ENCODE data around the gene DTNBP1.

DTNBP1 gene

GRCh38 chr6:15495375-15495901 lies 167.4 kb downstream of the DTNBP1 start:
- H3K4me3 ChIP-seq (ENCODE audit: low read length): no peak overlapping the region
- H3K36me3 ChIP-seq (ENCODE audit: control insufficient read depth, low read length): no peaks in the 10 kb centered on the region
- H3K9me2 ChIP-seq (replicated peaks; ENCODE audit: control insufficient read depth, low read length): no peaks in the 10 kb centered on the region

GRCh38 chr6:15493437-15494168 lies 169.2 kb downstream of the DTNBP1 start:
- no peaks in the 10 kb centered on the region for H3K79me2 ChIP-seq (ENCODE audit: control insufficient read depth, low read length)

More at GRCh38 chr6:15495375-15495901, 167.4 kb downstream of the DTNBP1 start:
- H4K20me1 ChIP-seq (ENCODE audit: control insufficient read depth, insufficient read depth, low read depth, low read length): no peaks in the 10 kb centered on the region
- H3K27me3 ChIP-seq (ENCODE audit: control insufficient read depth, low read length): no peaks in the 10 kb centered on the region
- H3K4me2 ChIP-seq (ENCODE audit: low read length): no peak overlapping the region
- H3K9me3 ChIP-seq (ENCODE audit: control insufficient read depth, insufficient read depth, low read length): no peaks in the 10 kb centered on the region
- H3K79me2 ChIP-seq (ENCODE audit: control insufficient read depth, low read length): no peaks in the 10 kb centered on the region
- H3K27ac ChIP-seq (ENCODE audit: low read depth, low read length): no peak overlapping the region
- no peaks in the 10 kb centered on the region for H3F3A ChIP-seq (ENCODE audit: control insufficient read depth, insufficient read depth)
- no peak for TF ChIP-seq EZH2phosphoT487 (IDR thresholded peaks at IDR 0.05; ENCODE audit: borderline replicate concordance, low read length)
- TF ChIP-seq, protein P1, sequence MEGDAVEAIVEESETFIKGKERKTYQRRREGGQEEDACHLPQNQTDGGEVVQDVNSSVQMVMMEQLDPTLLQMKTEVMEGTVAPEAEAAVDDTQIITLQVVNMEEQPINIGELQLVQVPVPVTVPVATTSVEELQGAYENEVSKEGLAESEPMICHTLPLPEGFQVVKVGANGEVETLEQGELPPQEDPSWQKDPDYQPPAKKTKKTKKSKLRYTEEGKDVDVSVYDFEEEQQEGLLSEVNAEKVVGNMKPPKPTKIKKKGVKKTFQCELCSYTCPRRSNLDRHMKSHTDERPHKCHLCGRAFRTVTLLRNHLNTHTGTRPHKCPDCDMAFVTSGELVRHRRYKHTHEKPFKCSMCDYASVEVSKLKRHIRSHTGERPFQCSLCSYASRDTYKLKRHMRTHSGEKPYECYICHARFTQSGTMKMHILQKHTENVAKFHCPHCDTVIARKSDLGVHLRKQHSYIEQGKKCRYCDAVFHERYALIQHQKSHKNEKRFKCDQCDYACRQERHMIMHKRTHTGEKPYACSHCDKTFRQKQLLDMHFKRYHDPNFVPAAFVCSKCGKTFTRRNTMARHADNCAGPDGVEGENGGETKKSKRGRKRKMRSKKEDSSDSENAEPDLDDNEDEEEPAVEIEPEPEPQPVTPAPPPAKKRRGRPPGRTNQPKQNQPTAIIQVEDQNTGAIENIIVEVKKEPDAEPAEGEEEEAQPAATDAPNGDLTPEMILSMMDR (IDR thresholded peaks at IDR 0.05; ENCODE audit: low read depth, low read length, poor library complexity, severe bottlenecking): no peak
- H3K4me1 ChIP-seq (ENCODE audit: control insufficient read depth, low read length): no peaks in the 10 kb centered on the region

DNA sequence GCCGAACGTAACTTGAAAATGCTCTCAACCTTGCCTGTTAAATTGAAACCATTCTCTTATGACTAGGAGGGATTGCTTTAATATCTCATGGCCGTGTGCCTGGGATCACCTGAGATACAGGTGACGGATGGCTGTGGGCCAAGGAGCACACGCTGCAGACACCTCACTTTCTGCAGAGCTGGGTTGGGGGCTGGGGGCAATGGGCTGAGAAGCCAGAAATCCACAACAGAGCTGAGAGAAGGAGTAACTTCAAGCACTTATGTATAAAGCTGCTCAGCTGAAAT lies 170.9 kb downstream of the DTNBP1 start:
- H3K4me2 ChIP-seq (ENCODE audit: low read length): no peak overlapping the region
- no peaks in the 10 kb centered on the region; the same call in 1 of the 2 replicates for H4K20me1 ChIP-seq (ENCODE audit: control insufficient read depth, insufficient read depth, low read depth, low read length)

More at GRCh38 chr6:15493437-15494168, 169.2 kb downstream of the DTNBP1 start:
- Histone ChIP-seq H3F3A (ENCODE audit: control insufficient read depth, insufficient read depth) (no peaks in the 10 kb centered on the region), H3K4me2 (ENCODE audit: low read length) (no peak overlapping the region), H3K27me3 (ENCODE audit: control insufficient read depth, low read length) (no peaks in the 10 kb centered on the region), H3K36me3 (ENCODE audit: control insufficient read depth, low read length) (no peaks in the 10 kb centered on the region), H4K20me1 (ENCODE audit: control insufficient read depth, insufficient read depth, low read depth, low read length) (no peaks in the 10 kb centered on the region), H3K4me3 (ENCODE audit: low read length) (no peak overlapping the region), H3K27ac (ENCODE audit: low read depth, low read length) (no peak overlapping the region), H3K9me2 (replicated peaks; ENCODE audit: control insufficient read depth, low read length) (no peaks in the 10 kb centered on the region), H3K4me1 (ENCODE audit: control insufficient read depth, low read length) (no peaks in the 10 kb centered on the region), H3K9me3 (ENCODE audit: control insufficient read depth, insufficient read depth, low read length) (no peaks in the 10 kb centered on the region)
- TF ChIP-seq, protein P1 (IDR thresholded peaks at IDR 0.05; ENCODE audit: low read depth, low read length, poor library complexity, severe bottlenecking): no peak
- no peak for TF ChIP-seq EZH2phosphoT487 (IDR thresholded peaks at IDR 0.05; ENCODE audit: borderline replicate concordance, low read length)

More for the DNA sequence above, 170.9 kb downstream of the DTNBP1 start:
- Histone ChIP-seq H3K27ac (ENCODE audit: low read depth, low read length) (no peak overlapping the region), H3F3A (ENCODE audit: control insufficient read depth, insufficient read depth) (no peaks in the 10 kb centered on the region), H3K79me2 (ENCODE audit: control insufficient read depth, low read length) (no peaks in the 10 kb centered on the region), H3K27me3 (ENCODE audit: control insufficient read depth, low read length) (no peaks in the 10 kb centered on the region), H3K4me1 (ENCODE audit: control insufficient read depth, low read length) (no peaks in the 10 kb centered on the region), H3K9me3 (ENCODE audit: control insufficient read depth, insufficient read depth, low read length) (no peaks in the 10 kb centered on the region), H3K4me3 (ENCODE audit: low read length) (no peak overlapping the region), H3K9me2 (replicated peaks; ENCODE audit: control insufficient read depth, low read length) (no peaks in the 10 kb centered on the region), H3K36me3 (ENCODE audit: control insufficient read depth, low read length) (no peaks in the 10 kb centered on the region)
- no peak for TF ChIP-seq EZH2phosphoT487 (IDR thresholded peaks at IDR 0.05; ENCODE audit: borderline replicate concordance, low read length)
- TF ChIP-seq, protein P1 (IDR thresholded peaks at IDR 0.05; ENCODE audit: low read depth, low read length, poor library complexity, severe bottlenecking): no peak
